Measurements from ENCODE around the gene OVOL2. TPM values are rescaled to one million over a fixed set of nuclear protein-coding genes. Genes with fewer than 3 reads are reported as not detected.

OVOL2 gene
- polyA plus RNA-seq, 1 donor from 2014 or later, result not detected

DNA sequence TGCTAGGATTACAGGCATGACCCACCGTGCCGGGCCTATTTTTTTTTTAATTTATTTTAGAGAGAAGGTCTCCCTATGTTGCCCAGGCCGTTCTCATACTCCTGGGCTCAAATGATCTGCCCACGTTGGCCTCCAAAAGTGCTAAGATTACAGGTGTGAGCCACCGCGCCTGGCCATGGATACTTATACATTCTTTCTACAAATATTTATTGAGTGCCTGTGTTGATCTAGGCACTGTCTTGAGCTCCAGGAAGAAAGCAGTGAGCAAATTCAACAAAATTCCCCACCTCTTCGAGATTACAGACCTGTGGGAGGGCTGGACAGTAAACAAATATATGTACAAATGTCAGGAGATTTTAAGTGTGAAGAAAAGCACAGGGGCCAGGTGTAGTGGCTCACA lies 51.0 kb downstream of the OVOL2 start:
- H2AFZ ChIP-seq (ENCODE audit: low read depth, low read length), result no peak overlapping the region
- H3K27me3 ChIP-seq (ENCODE audit: insufficient read depth, low read depth, low read length), result no peaks in the 10 kb centered on the region
- H3K4me3 ChIP-seq (ENCODE audit: low read length), result no peak overlapping the region
- H3K9me3 ChIP-seq (ENCODE audit: low read length), result no peaks in the 10 kb centered on the region
- H3K9ac ChIP-seq (ENCODE audit: low read length), result no peak overlapping the region
- H3K27ac ChIP-seq (ENCODE audit: low read length), result no peak overlapping the region
- H3K79me2 ChIP-seq (replicated peaks; ENCODE audit: insufficient read depth, low read length), result no peaks in the 10 kb centered on the region
- no peaks in the 10 kb centered on the region for H3F3A ChIP-seq (ENCODE audit: insufficient read depth, low read length, poor library complexity, severe bottlenecking)
- H3K9me2 ChIP-seq (ENCODE audit: insufficient read depth, low read length), result no peaks in the 10 kb centered on the region
- H4K20me1 ChIP-seq (ENCODE audit: insufficient read depth), result no peaks in the 10 kb centered on the region
- no peak overlapping the region for H3K4me2 ChIP-seq (ENCODE audit: low read length)
- H3K36me3 ChIP-seq (ENCODE audit: insufficient read depth, low read length), result no peaks in the 10 kb centered on the region
- TF ChIP-seq RAD21 (conservative IDR thresholded peaks at IDR 0.05), result no peak
- TF ChIP-seq POLR2AphosphoS5 (IDR thresholded peaks at IDR 0.05), result no peak
- no peak for TF ChIP-seq CTCF (IDR thresholded peaks at IDR 0.05; ENCODE audit: poor library complexity, severe bottlenecking)
- TF ChIP-seq TAF1 (IDR thresholded peaks at IDR 0.05; ENCODE audit: low read depth), result no peak
- TF ChIP-seq EZH2 (IDR thresholded peaks at IDR 0.05; ENCODE audit: borderline replicate concordance, insufficient read depth, low read length, poor library complexity, severe bottlenecking), result no peak
- no peak for TF ChIP-seq SMC3 (conservative IDR thresholded peaks at IDR 0.05; ENCODE audit: poor library complexity)
- TF ChIP-seq MXI1 (conservative IDR thresholded peaks at IDR 0.05; ENCODE audit: poor library complexity, severe bottlenecking), result no peak
- no peak for TF ChIP-seq REST (IDR thresholded peaks at IDR 0.05; ENCODE audit: borderline replicate concordance)

DNA sequence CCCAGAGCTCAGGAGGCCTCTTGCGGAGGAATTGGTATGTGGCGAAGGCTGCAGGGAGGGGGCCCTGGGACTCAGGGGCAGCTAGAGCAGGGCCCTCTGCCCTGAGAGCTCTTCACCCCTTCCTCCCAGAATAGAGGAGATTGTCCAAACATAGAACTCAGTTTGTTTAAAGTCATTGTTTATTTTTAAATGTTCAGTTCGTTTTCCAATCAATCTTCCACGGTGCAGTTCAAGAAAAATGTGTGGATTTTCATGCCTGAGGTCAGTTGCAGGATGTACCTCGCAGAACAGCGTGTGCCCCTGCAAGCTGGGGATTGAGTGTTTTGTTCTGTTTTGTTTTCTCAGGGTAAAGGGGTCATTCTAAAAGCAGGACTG lies 51.7 kb downstream of the OVOL2 start:
- H3K4me3 ChIP-seq (ENCODE audit: low read length), result no peak overlapping the region
- no peak for TF ChIP-seq MXI1 (conservative IDR thresholded peaks at IDR 0.05; ENCODE audit: poor library complexity, severe bottlenecking)
- no peak for TF ChIP-seq EP300 (conservative IDR thresholded peaks at IDR 0.05; ENCODE audit: poor library complexity, severe bottlenecking)
- no peak for TF ChIP-seq CTCF (IDR thresholded peaks at IDR 0.05; ENCODE audit: poor library complexity, severe bottlenecking)
- TF ChIP-seq SMC3 (conservative IDR thresholded peaks at IDR 0.05; ENCODE audit: poor library complexity), result no peak
- TF ChIP-seq POLR2AphosphoS5 (IDR thresholded peaks at IDR 0.05), result no peak
- no peak for TF ChIP-seq REST (IDR thresholded peaks at IDR 0.05; ENCODE audit: borderline replicate concordance)
- no peak for TF ChIP-seq EZH2 (IDR thresholded peaks at IDR 0.05; ENCODE audit: borderline replicate concordance, insufficient read depth, low read length, poor library complexity, severe bottlenecking)
- TF ChIP-seq RAD21 (conservative IDR thresholded peaks at IDR 0.05), result no peak
- TF ChIP-seq TAF1 (IDR thresholded peaks at IDR 0.05; ENCODE audit: low read depth), result no peak
- H3K36me3 ChIP-seq (ENCODE audit: insufficient read depth, low read length), result no peaks in the 10 kb centered on the region
- H3K27me3 ChIP-seq (ENCODE audit: insufficient read depth, low read depth, low read length), result no peaks in the 10 kb centered on the region
- no peaks in the 10 kb centered on the region for H3K79me2 ChIP-seq (replicated peaks; ENCODE audit: insufficient read depth, low read length)
- H3K27ac ChIP-seq (ENCODE audit: low read length), result no peak overlapping the region
- no peak overlapping the region for H2AFZ ChIP-seq (ENCODE audit: low read depth, low read length)
- H4K20me1 ChIP-seq (ENCODE audit: insufficient read depth), result no peaks in the 10 kb centered on the region
- H3K9me3 ChIP-seq (ENCODE audit: low read length), result no peaks in the 10 kb centered on the region
- no peak overlapping the region for H3K9ac ChIP-seq (ENCODE audit: low read length)
- H3F3A ChIP-seq (ENCODE audit: insufficient read depth, low read length, poor library complexity, severe bottlenecking), result no peaks in the 10 kb centered on the region
- H3K4me2 ChIP-seq (ENCODE audit: low read length), result no peak overlapping the region
- no peaks in the 10 kb centered on the region for H3K9me2 ChIP-seq (ENCODE audit: insufficient read depth, low read length)
